Mesendoderm (in vitro differentiated cells): ENCODE measurements around the gene COG6.

Experiments used
- DNase-seq: peaks from one replicate; pipeline ENCODE4 v3.0.0; 2013
- H2AK5ac ChIP-seq: 2 replicates; pipeline ENCODE4 v1.6.1; 2013; ENCODE audit warnings: low read length, inconsistent platforms
- H2BK120ac ChIP-seq: 2 replicates; pipeline ENCODE4 v1.6.1; 2013; ENCODE audit warnings: low read depth, mild to moderate bottlenecking, low read length, moderate library complexity, mixed read lengths
- H2BK15ac ChIP-seq: replicated peaks from 2 replicates; pipeline ENCODE4 v1.6.1; 2013; ENCODE audit warnings: low read depth, mild to moderate bottlenecking, moderate library complexity
- H2BK5ac ChIP-seq: 2 replicates; pipeline ENCODE4 v1.6.1; 2013; ENCODE audit warnings: low read length, inconsistent platforms
- H3K18ac ChIP-seq: 2 replicates; pipeline ENCODE4 v1.6.1; 2013; ENCODE audit warnings: mild to moderate bottlenecking, low read length, mixed read lengths
- H3K23ac ChIP-seq: one replicate; pipeline ENCODE4 v1.6.1; 2013; ENCODE audit warnings: low read length
- H3K27ac ChIP-seq: 2 replicates; pipeline ENCODE4 v1.5.1; 2013; ENCODE audit warnings: low read depth, mild to moderate bottlenecking, inconsistent platforms, low read length, moderate library complexity
- H3K27me3 ChIP-seq: 2 replicates; pipeline ENCODE4 v1.6.1; 2013; ENCODE audit warnings: low read length, control low read depth, mild to moderate bottlenecking, inconsistent platforms; ENCODE audit not compliant: insufficient read depth, poor library complexity
- H3K36me3 ChIP-seq: 2 replicates; pipeline ENCODE4 v1.6.1; 2013; ENCODE audit warnings: low read length, inconsistent platforms; ENCODE audit not compliant: control insufficient read depth, insufficient read depth
- H3K4ac ChIP-seq: one replicate; pipeline ENCODE4 v1.6.1; 2013; ENCODE audit warnings: low read depth, mild to moderate bottlenecking, low read length, moderate library complexity
- H3K4me1 ChIP-seq: 2 replicates; pipeline ENCODE4 v1.6.1; 2013; ENCODE audit warnings: low read depth, low read length, inconsistent platforms; ENCODE audit not compliant: control insufficient read depth
- H3K4me2 ChIP-seq: 2 replicates; pipeline ENCODE4 v1.6.1; 2013; ENCODE audit warnings: low read length
- H3K4me3 ChIP-seq: 2 replicates; pipeline ENCODE4 v1.5.1; 2013; ENCODE audit warnings: mild to moderate bottlenecking, low read length
- H3K56ac ChIP-seq: one replicate; pipeline ENCODE4 v1.6.1; 2013; ENCODE audit warnings: low read length
- H3K79me1 ChIP-seq: 2 replicates; pipeline ENCODE4 v1.6.1; 2013; ENCODE audit warnings: low read length, inconsistent platforms
- H3K79me2 ChIP-seq: 2 replicates; pipeline ENCODE4 v1.6.1; 2013; ENCODE audit warnings: mild to moderate bottlenecking, low read length; ENCODE audit not compliant: control insufficient read depth, insufficient read depth
- H3K9ac ChIP-seq: 2 replicates; pipeline ENCODE4 v1.6.1; 2013; ENCODE audit warnings: low read length, inconsistent platforms
- H4K5ac ChIP-seq: one replicate; pipeline ENCODE4 v1.6.1; 2013; ENCODE audit warnings: low read length
- H4K8ac ChIP-seq: one replicate; pipeline ENCODE4 v1.6.1; 2013; ENCODE audit warnings: low read depth, mild to moderate bottlenecking, control low read depth, low read length, moderate library complexity
- WGBS: extraction: QIAGEN DNeasy Blood & Tissue Kit; methylation state at CpG from one replicate; pipeline ENCODE4 v1.1.7; 2013; ENCODE audit warnings: low lambda C conversion rate, missing lambda C conversion rate; ENCODE audit not compliant: insufficient coverage; ENCODE audit errors: extremely low coverage; 5-methylcytosine and 5-hydroxymethylcytosine counted together

COG6 gene

DNA sequence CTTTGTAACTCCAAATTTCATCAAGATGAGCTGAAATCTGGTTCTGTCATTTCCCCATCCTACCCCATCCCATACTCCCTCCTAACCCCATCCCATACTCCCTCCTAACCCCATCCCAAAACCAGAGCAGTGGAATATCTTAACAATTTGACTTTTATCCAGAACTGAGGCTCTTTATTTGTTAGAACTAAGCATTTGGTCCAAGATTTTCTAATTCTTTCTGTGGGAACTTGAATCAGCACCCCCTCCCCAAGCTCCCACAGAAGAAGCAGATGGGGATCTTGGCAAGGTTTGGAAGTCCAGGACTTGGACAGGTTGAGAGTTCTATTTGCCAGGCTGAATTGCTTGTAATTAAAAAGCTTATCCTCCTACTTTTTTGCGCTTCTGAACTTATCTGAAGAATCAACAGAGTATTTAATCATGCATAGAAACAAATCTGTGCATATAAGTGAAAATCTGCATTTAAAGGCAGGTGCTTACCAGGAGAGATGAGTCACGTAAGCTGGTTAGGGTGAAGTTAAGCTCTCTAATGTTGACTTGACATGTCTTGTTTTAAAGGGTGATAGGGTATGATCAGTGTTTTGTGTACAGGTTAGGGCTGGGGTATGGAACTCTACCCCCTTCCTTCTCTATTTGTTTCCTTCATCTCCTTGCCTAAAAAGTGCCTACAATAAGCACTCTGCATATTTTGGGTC, 111.1 kb downstream of the COG6 start:
- Histone ChIP-seq H3K9ac (no peak overlapping the region), H3K27me3 (no peaks in the 10 kb centered on the region), H3K23ac (no peak overlapping the region), H3K18ac (no peak overlapping the region), H3K4me2 (no peak overlapping the region), H3K56ac (no peak overlapping the region), H2BK15ac (no peak overlapping the region), H2BK120ac (no peak overlapping the region), H4K5ac (no peak overlapping the region), H2AK5ac (no peak overlapping the region), H3K4ac (no peak overlapping the region), H3K79me1 (no peaks in the 10 kb centered on the region), H4K8ac (no peak overlapping the region), H3K4me3 (no peak overlapping the region), H2BK5ac (no peak overlapping the region), H3K4me1 (no peaks in the 10 kb centered on the region), H3K36me3 (no peaks in the 10 kb centered on the region), H3K79me2 (no peaks in the 10 kb centered on the region), H3K27ac (no peak overlapping the region)
- DNase-seq: no peak
- no CpG with 5 or more reads among the region's 2 CpGs for WGBS

DNA sequence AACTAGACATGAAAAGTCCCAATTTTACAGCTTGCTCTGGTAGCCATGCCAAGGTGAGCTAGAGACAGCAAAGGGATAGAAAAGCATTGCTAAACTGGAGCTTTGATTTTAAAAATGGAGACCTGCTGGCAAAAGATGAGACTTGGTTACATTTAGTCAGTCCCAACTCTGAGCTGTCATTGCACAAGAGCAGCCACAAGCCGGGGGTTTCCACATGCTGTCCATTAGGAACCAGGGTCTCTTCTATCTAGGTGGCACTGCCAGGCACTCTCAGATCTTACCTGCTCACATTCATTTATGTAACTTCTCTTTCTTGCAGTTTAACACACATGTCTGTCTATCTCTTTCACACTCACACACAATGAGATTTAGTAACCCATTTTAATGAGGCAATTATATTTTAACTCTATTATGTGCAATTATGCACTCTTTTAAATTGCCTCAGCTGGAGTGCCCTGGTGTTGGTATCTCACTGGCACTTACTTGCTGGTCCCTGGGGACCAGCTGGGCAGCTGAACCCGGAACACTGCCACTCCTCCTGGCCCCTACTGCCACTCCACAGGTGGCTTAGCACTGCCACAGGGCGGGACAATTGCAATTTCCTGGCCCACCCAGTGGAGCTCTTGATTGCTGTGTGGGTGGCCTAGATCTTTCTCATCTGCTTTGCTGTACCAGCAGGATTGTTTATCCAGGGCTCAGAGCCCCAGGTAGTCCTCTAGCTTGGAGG, 112.5 kb downstream of the COG6 start:
- Histone ChIP-seq H3K4me1 (no peaks in the 10 kb centered on the region), H3K79me2 (no peaks in the 10 kb centered on the region), H3K27me3 (no peaks in the 10 kb centered on the region), H3K9ac (no peak overlapping the region), H3K79me1 (no peaks in the 10 kb centered on the region), H2BK120ac (no peak overlapping the region), H3K4me2 (no peak overlapping the region), H2AK5ac (no peak overlapping the region), H3K4ac (no peak overlapping the region), H3K23ac (no peak overlapping the region), H4K5ac (no peak overlapping the region), H3K27ac (no peak overlapping the region), H3K56ac (no peak overlapping the region), H4K8ac (no peak overlapping the region), H3K36me3 (no peaks in the 10 kb centered on the region), H3K18ac (no peak overlapping the region), H2BK5ac (no peak overlapping the region), H3K4me3 (no peak overlapping the region), H2BK15ac (no peak overlapping the region)
- DNase-seq: peak; percentile 33
- WGBS: no CpG with 5 or more reads among the region's 3 CpGs

DNA sequence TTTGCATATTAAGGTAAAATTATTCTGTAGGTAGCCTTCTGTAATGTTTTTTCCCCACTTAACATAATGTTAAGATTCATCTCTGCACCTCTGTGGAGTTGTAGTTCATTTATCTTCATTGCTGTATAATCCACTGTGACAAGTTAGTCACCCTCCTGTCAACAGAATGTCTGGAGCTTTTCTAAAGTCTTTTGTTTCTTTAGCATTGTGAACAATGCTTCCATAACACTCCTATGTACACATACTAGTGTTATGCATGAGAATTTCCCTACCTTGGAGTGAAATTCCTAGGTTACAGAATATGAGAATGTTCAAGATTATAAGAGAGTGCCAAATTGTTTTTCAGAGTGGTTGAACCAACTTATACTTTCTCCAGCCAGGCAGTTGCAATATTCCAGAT, 113.5 kb downstream of the COG6 start:
- no peaks in the 10 kb centered on the region for H3K27me3 ChIP-seq
- H3K4me1 ChIP-seq: no peaks in the 10 kb centered on the region
- H3K79me1 ChIP-seq: no peaks in the 10 kb centered on the region
- H3K4me3 ChIP-seq: no peak overlapping the region
- H2BK5ac ChIP-seq: no peak overlapping the region
- H3K4ac ChIP-seq: no peak overlapping the region
- H3K18ac ChIP-seq: no peak overlapping the region
- H3K36me3 ChIP-seq: no peaks in the 10 kb centered on the region
- H3K9ac ChIP-seq: no peak overlapping the region
- no peak overlapping the region for H3K27ac ChIP-seq
- H2BK120ac ChIP-seq: no peak overlapping the region
- no peaks in the 10 kb centered on the region for H3K79me2 ChIP-seq
- H3K23ac ChIP-seq: no peak overlapping the region
- no peak overlapping the region for H4K5ac ChIP-seq
- no peak overlapping the region for H3K4me2 ChIP-seq
- H2BK15ac ChIP-seq: no peak overlapping the region
- no peak overlapping the region for H4K8ac ChIP-seq
- DNase-seq: no peak
- H3K56ac ChIP-seq: no peak overlapping the region
- H2AK5ac ChIP-seq: no peak overlapping the region

DNA sequence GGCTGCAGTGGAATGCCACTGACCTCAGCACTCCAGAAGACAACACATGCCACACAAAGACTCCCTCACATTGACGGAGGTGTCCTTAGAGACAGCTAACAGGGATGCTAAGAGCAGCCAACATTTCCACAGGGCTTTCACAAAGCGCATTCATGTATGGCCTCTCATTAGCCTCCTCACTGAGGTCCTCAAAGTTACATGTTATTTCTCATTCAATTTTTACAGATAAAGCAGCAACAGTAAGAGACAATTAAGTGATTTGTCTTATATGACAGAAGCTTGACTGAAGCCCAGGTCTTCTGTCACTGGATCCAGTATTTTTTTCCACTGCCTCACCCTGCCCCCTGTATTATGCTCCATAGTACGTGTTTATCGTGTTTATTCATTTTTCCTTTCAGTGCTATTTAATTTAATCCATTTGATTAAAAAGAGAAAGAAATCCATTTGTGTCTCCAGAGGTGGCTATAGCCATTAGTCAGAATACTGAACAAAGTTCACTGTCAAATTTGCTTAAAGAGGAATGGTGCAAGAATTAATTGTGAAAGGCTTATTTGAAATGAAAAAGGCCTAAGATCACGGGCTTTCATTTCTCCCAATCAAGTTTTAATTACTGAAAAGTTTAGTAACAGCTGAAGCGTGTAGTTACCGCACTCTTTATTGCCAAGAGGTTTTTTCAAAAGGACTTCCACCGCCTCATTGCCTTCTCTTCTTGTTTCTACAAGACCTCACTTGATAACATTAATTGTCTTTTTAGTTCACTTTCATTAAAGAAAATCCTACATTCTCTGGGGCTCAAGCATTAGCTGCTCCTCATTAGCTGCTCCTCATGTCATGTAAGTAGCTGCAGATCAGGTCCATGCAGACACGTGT, 115.0 kb downstream of the COG6 start:
- H3K4me2 ChIP-seq: no peak overlapping the region
- no peak overlapping the region for H3K9ac ChIP-seq
- no peak overlapping the region for H2BK120ac ChIP-seq
- DNase-seq: no peak
- H2AK5ac ChIP-seq: no peak overlapping the region
- no peaks in the 10 kb centered on the region for H3K79me1 ChIP-seq
- no peak overlapping the region for H4K5ac ChIP-seq
- H3K23ac ChIP-seq: no peak overlapping the region
- no peak overlapping the region for H2BK5ac ChIP-seq
- no peak overlapping the region for H3K27ac ChIP-seq
- no peak overlapping the region for H3K4me3 ChIP-seq
- no peak overlapping the region for H2BK15ac ChIP-seq
- no peak overlapping the region for H3K18ac ChIP-seq
- no peak overlapping the region for H4K8ac ChIP-seq
- H3K56ac ChIP-seq: no peak overlapping the region
- no peaks in the 10 kb centered on the region for H3K79me2 ChIP-seq
- H3K27me3 ChIP-seq: no peaks in the 10 kb centered on the region
- no peak overlapping the region for H3K4ac ChIP-seq
- WGBS: no CpG with 5 or more reads among the region's 9 CpGs
- no peaks in the 10 kb centered on the region for H3K4me1 ChIP-seq
- H3K36me3 ChIP-seq: no peaks in the 10 kb centered on the region

GRCh38 chr13:39773833-39774232, 118.4 kb downstream of the COG6 start:
- no peak overlapping the region for H2BK5ac ChIP-seq
- no peak overlapping the region for H3K4me2 ChIP-seq
- no peak overlapping the region for H3K18ac ChIP-seq
- H4K8ac ChIP-seq: no peak overlapping the region
- H3K36me3 ChIP-seq: no peaks in the 10 kb centered on the region
- H3K4me3 ChIP-seq: no peak overlapping the region
- H3K27me3 ChIP-seq: no peaks in the 10 kb centered on the region
- no peak overlapping the region for H2AK5ac ChIP-seq
- H3K56ac ChIP-seq: no peak overlapping the region
- no peak overlapping the region for H3K27ac ChIP-seq
- H3K4me1 ChIP-seq: peaks cover 2% of the 10 kb centered on the region
- no peak overlapping the region for H3K4ac ChIP-seq
- no peak overlapping the region for H3K9ac ChIP-seq
- H3K23ac ChIP-seq: no peak overlapping the region
- no peak for DNase-seq
- H2BK120ac ChIP-seq: no peak overlapping the region
- H3K79me2 ChIP-seq: no peaks in the 10 kb centered on the region
- H2BK15ac ChIP-seq: no peak overlapping the region
- H3K79me1 ChIP-seq: no peaks in the 10 kb centered on the region
- H4K5ac ChIP-seq: no peak overlapping the region
- no CpG with 5 or more reads among the region's 4 CpGs for WGBS
